Measurements from ENCODE around the gene LIF.

The LIF gene

GRCh38 chr22:30262917-30263741, 16.6 kb upstream of the LIF start:
- DNase-seq (ENCODE audit: low read depth in 2 of 2), result peak; percentile 60 to 70

GRCh38 chr22:30262112-30262511, 15.6 kb upstream of the LIF start:
- no peak for DNase-seq (ENCODE audit: low read depth in 2 of 2)

GRCh38 chr22:30261134-30261533, 14.6 kb upstream of the LIF start:
- DNase-seq (ENCODE audit: low read depth in 2 of 2), result no peak

GRCh38 chr22:30260682-30261081, 14.1 kb upstream of the LIF start:
- DNase-seq (ENCODE audit: low read depth in 2 of 2), result no peak

- no peak for DNase-seq (ENCODE audit: low read depth in 2 of 2)
These were observed 13.7 kb upstream of the LIF start for GRCh38 chr22:30260276-30260675.

- DNase-seq (ENCODE audit: low read depth in 2 of 2), result no peak
These were observed 7.8 kb upstream of the LIF start for GRCh38 chr22:30254314-30254713.

- no peak for DNase-seq (ENCODE audit: low read depth in 2 of 2)
These were observed 6.8 kb upstream of the LIF start for GRCh38 chr22:30253205-30253852.

GRCh38 chr22:30252411-30253204, 6.0 kb upstream of the LIF start:
- no peak for DNase-seq (ENCODE audit: low read depth in 2 of 2)

GRCh38 chr22:30251711-30252110, 5.2 kb upstream of the LIF start:
- no peak for DNase-seq (ENCODE audit: low read depth in 2 of 2)

- DNase-seq (ENCODE audit: low read depth in 2 of 2), result no peak
These were observed 4.2 kb upstream of the LIF start for GRCh38 chr22:30250661-30251267.

- no peak for DNase-seq (ENCODE audit: low read depth in 2 of 2)
These were observed 3.5 kb upstream of the LIF start for GRCh38 chr22:30250039-30250565.

- no peak for DNase-seq (ENCODE audit: low read depth in 2 of 2)
These were observed 2.8 kb upstream of the LIF start for GRCh38 chr22:30249049-30250038.

GRCh38 chr22:30248484-30248883, 1.9 kb upstream of the LIF start:
- DNase-seq (ENCODE audit: low read depth in 2 of 2), result no peak

GRCh38 chr22:30247974-30248373, 1.4 kb upstream of the LIF start:
- no peak for DNase-seq (ENCODE audit: low read depth in 2 of 2)

GRCh38 chr22:30247561-30247960, 1.0 kb upstream of the LIF start:
- DNase-seq (ENCODE audit: low read depth in 2 of 2), result no peak

GRCh38 chr22:30246814-30247376, 336 bp upstream of the LIF start:
- DNase-seq (ENCODE audit: low read depth in 2 of 2), result no peak

- no peak for DNase-seq (ENCODE audit: low read depth in 2 of 2)
These were observed 1.2 kb downstream of the LIF start for GRCh38 chr22:30245181-30245984.

GRCh38 chr22:30244641-30245040, 1.9 kb downstream of the LIF start:
- DNase-seq (ENCODE audit: low read depth in 2 of 2), result no peak

- no peak for DNase-seq (ENCODE audit: low read depth in 2 of 2)
These were observed 2.5 kb downstream of the LIF start for GRCh38 chr22:30244066-30244465.

All from stimulated activated CD8-positive, alpha-beta memory T cell treated with anti-CD3 and anti-CD28 coated beads, Interleukin-2, amount 100 ng/mL, for 1 hour (primary cell).